ENCODE measurements around the gene RAB31.
"Not testable (repeated sequence)": the region's sequence is repeated elsewhere in the genome, so short reads cannot be mapped to it uniquely, and the experiment has no call there.

The RAB31 gene

GRCh38 chr18:9839853-9840252 is 131.8 kb downstream of the RAB31 start:
- DNase-seq (ENCODE audit: low read depth) = no peak

- no peak for DNase-seq (ENCODE audit: low read depth)
Observed at GRCh38 chr18:9841752-9842151, 133.7 kb downstream of the RAB31 start.

- DNase-seq (ENCODE audit: low read depth) = no peak
Observed at GRCh38 chr18:9842448-9842847, 134.3 kb downstream of the RAB31 start.

- DNase-seq (ENCODE audit: low read depth) = no peak
Observed at GRCh38 chr18:9845256-9845655, 137.2 kb downstream of the RAB31 start.

- no peak for DNase-seq (ENCODE audit: low read depth)
Observed at GRCh38 chr18:9846162-9846925, 138.2 kb downstream of the RAB31 start.

- no peak for DNase-seq (ENCODE audit: low read depth)
Observed at GRCh38 chr18:9848170-9848879, 140.2 kb downstream of the RAB31 start.

GRCh38 chr18:9849407-9850283 is 141.5 kb downstream of the RAB31 start:
- DNase-seq (ENCODE audit: low read depth) = no peak

- DNase-seq (ENCODE audit: low read depth) = no peak
Observed at GRCh38 chr18:9850309-9850708, 142.2 kb downstream of the RAB31 start.

- DNase-seq (ENCODE audit: low read depth) = no peak
Observed at GRCh38 chr18:9851511-9851910, 143.4 kb downstream of the RAB31 start.

GRCh38 chr18:9852266-9853081 is 144.4 kb downstream of the RAB31 start:
- DNase-seq (ENCODE audit: low read depth) = no peak

- DNase-seq (ENCODE audit: low read depth) = no peak
Observed at GRCh38 chr18:9854801-9855676, 146.9 kb downstream of the RAB31 start.

- DNase-seq (ENCODE audit: low read depth) = no peak
Observed at GRCh38 chr18:9855681-9856080, 147.6 kb downstream of the RAB31 start.

- no peak for DNase-seq (ENCODE audit: low read depth)
Observed at GRCh38 chr18:9856092-9856491, 148.0 kb downstream of the RAB31 start.

- not testable (repeated sequence) for DNase-seq (ENCODE audit: low read depth)
Observed at GRCh38 chr18:9857479-9857998, 149.4 kb downstream of the RAB31 start.

- DNase-seq (ENCODE audit: low read depth) = no peak
Observed at GRCh38 chr18:9858642-9859041, 150.5 kb downstream of the RAB31 start.

- no peak for DNase-seq (ENCODE audit: low read depth)
Observed at GRCh38 chr18:9859232-9859631, 151.1 kb downstream of the RAB31 start.

GRCh38 chr18:9860682-9861081 is 152.6 kb downstream of the RAB31 start:
- DNase-seq (ENCODE audit: low read depth) = no peak

- no peak for DNase-seq (ENCODE audit: low read depth)
Observed at GRCh38 chr18:9861157-9861556, 153.1 kb downstream of the RAB31 start.

GRCh38 chr18:9861933-9862332 is 153.8 kb downstream of the RAB31 start:
- DNase-seq (ENCODE audit: low read depth) = no peak

- DNase-seq (ENCODE audit: low read depth) = no peak
Observed at GRCh38 chr18:9862686-9863085, 154.6 kb downstream of the RAB31 start.
